IgD-negative memory B cell (primary cell): ENCODE data around the gene OR5C1. TPM values are rescaled to one million over a fixed set of nuclear protein-coding genes. Genes with fewer than 3 reads are reported as not detected.
"Not testable (repeated sequence)": the region's sequence is repeated elsewhere in the genome, so short reads cannot be mapped to it uniquely, and the experiment has no call there.

Experiments used
- H3K27ac Mint-ChIP-seq, 3 donors: one replicate each; pipeline ENCODE4 v1.8.0; 2020 to 2022; ENCODE audit warnings: mild to moderate bottlenecking in 3 of 3, mixed read lengths in 3 of 3, moderate library complexity in 1 of 3
- H3K27me3 Mint-ChIP-seq: one replicate; pipeline ENCODE4 v1.8.0; 2021; ENCODE audit warnings: mixed read lengths
- H3K36me3 Mint-ChIP-seq: one replicate; pipeline ENCODE4 v1.8.0; 2020; ENCODE audit warnings: mild to moderate bottlenecking, mixed read lengths
- H3K4me1 Mint-ChIP-seq, 3 donors: one replicate each; pipeline ENCODE4 v1.8.0; 2020 to 2022; ENCODE audit warnings: mixed read lengths in 3 of 3, mild to moderate bottlenecking in 1 of 3
- H3K4me3 Mint-ChIP-seq, 4 donors: one replicate each; pipeline ENCODE4 v1.8.0; 2020 to 2022; ENCODE audit warnings: mild to moderate bottlenecking in 4 of 4, mixed read lengths in 4 of 4, moderate library complexity in 3 of 4
- H3K9me3 Mint-ChIP-seq, 3 donors: one replicate each; pipeline ENCODE4 v1.8.0; 2020 to 2021; ENCODE audit warnings: mixed read lengths in 3 of 3, mild to moderate bottlenecking in 1 of 3
- polyA plus RNA-seq: library from polyadenylated mRNA; unstranded; fragments of 300-500 nt; fragmentation: Illumina TruSeq; gene quantifications from one replicate; pipeline ENCODE4 v1.2.3, GENCODE V29; 2021

The OR5C1 gene
- polyA plus RNA-seq, 1 donor from 2014 or later: not detected

GRCh38 chr9:122822056-122822455, 33.3 kb downstream of the OR5C1 start:
- Mint-ChIP-seq H3K4me1 (peaks cover 12 to 23% (median 18%) of the 10 kb centered on the region in 3 donors), H3K27me3 (no peaks in the 10 kb centered on the region), H3K4me3 (no peak overlapping the region), H3K9me3 (no peaks in the 10 kb centered on the region), H3K36me3 (peaks cover 6% of the 10 kb centered on the region), H3K27ac (peak overlapping the region in 2 of 3 donors; percentile 52 to 59)

- Mint-ChIP-seq H3K4me1 (peaks cover 18 to 29% (median 24%) of the 10 kb centered on the region in 3 donors), H3K4me3 (peak overlapping the region in 2 of 4 donors; percentile 49 to 53), H3K27me3 (no peaks in the 10 kb centered on the region), H3K9me3 (no peaks in the 10 kb centered on the region), H3K27ac (peak overlapping the region in 2 of 3 donors; percentile 19 to 62), H3K36me3 (peaks cover 6% of the 10 kb centered on the region)
Measured at GRCh38 chr9:122822938-122823337, 34.2 kb downstream of the OR5C1 start.

GRCh38 chr9:122827761-122828093, 39.0 kb downstream of the OR5C1 start:
- H3K4me1 Mint-ChIP-seq: peaks cover 15 to 27% (median 24%) of the 10 kb centered on the region in 3 donors
- H3K36me3 Mint-ChIP-seq: peaks cover 3% of the 10 kb centered on the region
- H3K9me3 Mint-ChIP-seq: no peaks in the 10 kb centered on the region
- no peaks in the 10 kb centered on the region for H3K27me3 Mint-ChIP-seq
- H3K27ac Mint-ChIP-seq: peak overlapping the region; percentile 96 to 100 (median 99)
- peak overlapping the region; percentile 92 to 100 (median 95) for H3K4me3 Mint-ChIP-seq

- Mint-ChIP-seq H3K4me3 (peak overlapping the region; percentile 92 to 100 (median 95)), H3K4me1 (peaks cover 15 to 23% (median 20%) of the 10 kb centered on the region in 3 donors), H3K27ac (peak overlapping the region; percentile 98 to 100 (median 99))
- H3K9me3 Mint-ChIP-seq, H3K36me3 Mint-ChIP-seq, H3K27me3 Mint-ChIP-seq: not testable (repeated sequence)
Measured at GRCh38 chr9:122828965-122829284, 40.2 kb downstream of the OR5C1 start.

GRCh38 chr9:122832194-122832593, 43.5 kb downstream of the OR5C1 start:
- peaks cover 3% of the 10 kb centered on the region for H3K36me3 Mint-ChIP-seq
- H3K27me3 Mint-ChIP-seq: no peaks in the 10 kb centered on the region
- H3K4me1 Mint-ChIP-seq: peaks cover 12 to 20% (median 13%) of the 10 kb centered on the region in 3 donors
- H3K27ac Mint-ChIP-seq: peak overlapping the region in 2 of 3 donors; percentile 51 to 69
- no peaks in the 10 kb centered on the region for H3K9me3 Mint-ChIP-seq
- H3K4me3 Mint-ChIP-seq: peak overlapping the region in 1 of 4 donors; percentile 68

- peak overlapping the region in 1 of 3 donors; percentile 69 for H3K27ac Mint-ChIP-seq
- H3K4me1 Mint-ChIP-seq: peaks cover 5 to 8% (median 7%) of the 10 kb centered on the region in 3 donors
- no peaks in the 10 kb centered on the region for H3K27me3 Mint-ChIP-seq
- H3K4me3 Mint-ChIP-seq: peak overlapping the region in 3 of 4 donors; percentile 21 to 63 (median 40)
- peaks cover 3% of the 10 kb centered on the region for H3K36me3 Mint-ChIP-seq
- peaks cover 0 to 3% (median 0%) of the 10 kb centered on the region in 3 donors for H3K9me3 Mint-ChIP-seq
Measured at GRCh38 chr9:122835313-122835731, 46.6 kb downstream of the OR5C1 start.

- no peak overlapping the region for H3K4me3 Mint-ChIP-seq
- H3K27me3 Mint-ChIP-seq: no peaks in the 10 kb centered on the region
- no peak overlapping the region for H3K27ac Mint-ChIP-seq
Measured at GRCh38 chr9:122837266-122837850, 48.6 kb downstream of the OR5C1 start.

GRCh38 chr9:122838441-122838840, 49.7 kb downstream of the OR5C1 start:
- not testable (repeated sequence) for H3K27ac Mint-ChIP-seq

More at GRCh38 chr9:122837266-122837850, 48.6 kb downstream of the OR5C1 start:
- H3K4me1 Mint-ChIP-seq: peaks cover 5 to 8% (median 7%) of the 10 kb centered on the region in 3 donors
- peaks cover 0 to 3% (median 0%) of the 10 kb centered on the region in 3 donors for H3K9me3 Mint-ChIP-seq
- peaks cover 3% of the 10 kb centered on the region for H3K36me3 Mint-ChIP-seq

More at GRCh38 chr9:122838441-122838840, 49.7 kb downstream of the OR5C1 start:
- H3K27me3 Mint-ChIP-seq, H3K36me3 Mint-ChIP-seq, H3K9me3 Mint-ChIP-seq, H3K4me1 Mint-ChIP-seq, H3K4me3 Mint-ChIP-seq: not testable (repeated sequence)

Other genes starting within 250 kb of the OR5C1 start
- not detected for gene OR1N2, start 235.8 kb upstream of the OR5C1 start, polyA plus RNA-seq
- gene OR1L8, start 205.5 kb upstream of the OR5C1 start, polyA plus RNA-seq: not detected
- not detected for gene OR1Q1, start 174.2 kb upstream of the OR5C1 start, polyA plus RNA-seq
- not detected for gene OR1B1, start 131.3 kb upstream of the OR5C1 start, polyA plus RNA-seq
- gene OR1L1, start 127.2 kb upstream of the OR5C1 start, polyA plus RNA-seq: 0.99 TPM
- gene OR1L3, start 113.8 kb upstream of the OR5C1 start, polyA plus RNA-seq: not detected
- gene OR1L4, start 64.9 kb upstream of the OR5C1 start, polyA plus RNA-seq: not detected
- gene OR1L6, start 46.6 kb upstream of the OR5C1 start, polyA plus RNA-seq: not detected
- not detected for gene OR1K1, start 11.2 kb downstream of the OR5C1 start, polyA plus RNA-seq
- 8.2 TPM for gene PDCL, start 39.7 kb downstream of the OR5C1 start, polyA plus RNA-seq
- gene RC3H2, start 116.4 kb downstream of the OR5C1 start, polyA plus RNA-seq: 21.0 TPM
- 1.7 TPM for gene ZBTB6, start 124.4 kb downstream of the OR5C1 start, polyA plus RNA-seq
- 2.3 TPM for gene ZBTB26, start 142.6 kb downstream of the OR5C1 start, polyA plus RNA-seq
- gene RABGAP1, start 152.1 kb downstream of the OR5C1 start, polyA plus RNA-seq: 19.0 TPM
- gene GPR21, start 244.7 kb downstream of the OR5C1 start, polyA plus RNA-seq: not detected